Loucy (cell line): ENCODE data around the gene ZNF430.

ENCODE experiments used
- H2AFZ ChIP-seq: fragments of 200-600 bp; sonication (generic); 2 replicates; pipeline ENCODE4 v1.6.0; 2016; ENCODE audit warnings: antibody characterized with exemption, mild to moderate bottlenecking, low read length, moderate library complexity
- H3F3A ChIP-seq: fragments of 200-600 bp; 2 replicates; pipeline ENCODE4 v1.6.0; 2016; ENCODE audit warnings: antibody characterized with exemption, low read depth, mild to moderate bottlenecking
- H3K27me3 ChIP-seq: fragments of 200-600 bp; sonication (generic); 2 replicates; pipeline ENCODE4 v1.6.1; 2014; ENCODE audit warnings: low read length, mild to moderate bottlenecking; ENCODE audit not compliant: insufficient read depth, poor library complexity, severe bottlenecking
- H3K36me3 ChIP-seq: fragments of 200-600 bp; sonication (generic); 2 replicates; pipeline ENCODE4 v1.6.1; 2016; ENCODE audit warnings: low read length; ENCODE audit not compliant: insufficient read depth
- H3K4me1 ChIP-seq: fragments of 200-600 bp; sonication (generic); 2 replicates; pipeline ENCODE4 v1.5.1; 2014; ENCODE audit warnings: low read length, mild to moderate bottlenecking; ENCODE audit not compliant: insufficient read depth, poor library complexity, severe bottlenecking
- H3K4me2 ChIP-seq: fragments of 200-600 bp; sonication (generic); 2 replicates; pipeline ENCODE4 v1.6.0; 2014; ENCODE audit warnings: antibody characterized with exemption, low read length, low read depth, mild to moderate bottlenecking; ENCODE audit not compliant: poor library complexity, severe bottlenecking
- H3K4me3 ChIP-seq: fragments of 200-600 bp; sonication (generic); 2 replicates; pipeline ENCODE4 v1.5.1; 2014; ENCODE audit warnings: low read length, mild to moderate bottlenecking, mixed read lengths; ENCODE audit not compliant: poor library complexity, severe bottlenecking
- H3K79me2 ChIP-seq: fragments of 200-600 bp; sonication (generic); 2 replicates; pipeline ENCODE4 v1.6.1; 2014; ENCODE audit warnings: low read length; ENCODE audit not compliant: insufficient read depth
- H3K9ac ChIP-seq: fragments of 200-600 bp; sonication (generic); 2 replicates; pipeline ENCODE4 v1.6.0; 2014; ENCODE audit warnings: mild to moderate bottlenecking, low read depth, low read length, moderate library complexity; ENCODE audit not compliant: poor library complexity, severe bottlenecking
- H3K9me2 ChIP-seq: fragments of 200-600 bp; sonication (generic); replicated peaks from 2 replicates; pipeline ENCODE4 v1.6.1; 2016; ENCODE audit warnings: low read depth, low read length, mixed read lengths
- H3K9me3 ChIP-seq: fragments of 200-600 bp; sonication (generic); 2 replicates; pipeline ENCODE4 v1.6.1; 2014; ENCODE audit warnings: mild to moderate bottlenecking, antibody characterized with exemption, low read length, low read depth; ENCODE audit not compliant: insufficient read depth
- H4K20me1 ChIP-seq: fragments of 200-600 bp; sonication (generic); 2 replicates; pipeline ENCODE4 v1.6.0; 2014; ENCODE audit warnings: antibody characterized with exemption, low read length, mild to moderate bottlenecking; ENCODE audit not compliant: insufficient read depth, poor library complexity, severe bottlenecking
- CTCF ChIP-seq: fragments of 200-600 bp; sonication (generic); conservative IDR thresholded peaks from 2 replicates; pipeline ENCODE4 v1.5.1; 2014; ENCODE audit warnings: mild to moderate bottlenecking, antibody characterized with exemption, low read length
- EZH2phosphoT487 ChIP-seq: fragments of 200-600 bp; IDR thresholded peaks from 2 replicates; pipeline ENCODE4 v1.6.1; 2018; ENCODE audit warnings: antibody characterized with exemption, mild to moderate bottlenecking, moderate library complexity, borderline replicate concordance

ZNF430 gene

DNA sequence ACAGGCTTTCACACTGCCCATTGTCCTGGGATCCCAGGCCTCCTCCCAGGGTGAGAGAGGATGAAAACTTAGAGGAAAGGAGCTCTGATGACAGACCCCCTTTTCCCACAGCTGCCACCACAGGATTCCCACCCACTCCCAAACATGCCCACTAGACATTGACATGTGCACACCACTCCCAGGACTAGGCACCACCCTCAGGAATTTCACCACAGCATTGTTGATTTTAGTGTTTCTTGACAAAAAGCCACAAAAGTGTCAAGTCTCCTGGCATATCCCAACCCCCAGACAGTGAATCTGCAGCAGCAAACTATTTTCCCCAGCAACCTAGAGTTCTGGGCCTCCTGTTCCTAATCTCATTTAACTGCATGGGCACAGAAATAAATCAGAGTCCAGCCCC, 71.7 kb downstream of the ZNF430 start:
- Histone ChIP-seq H3K4me1 (peaks cover 9% of the 10 kb centered on the region), H3K27me3 (no peaks in the 10 kb centered on the region), H3K36me3 (peaks cover 9% of the 10 kb centered on the region; the same call in 1 of the 2 replicates), H3K4me2 (no peak overlapping the region), H3K9me3 (no peaks in the 10 kb centered on the region), H3F3A (no peaks in the 10 kb centered on the region), H3K79me2 (peaks cover 35% of the 10 kb centered on the region), H3K4me3 (no peak overlapping the region), H4K20me1 (peaks cover 6% of the 10 kb centered on the region), H2AFZ (no peak overlapping the region), H3K9me2 (no peaks in the 10 kb centered on the region), H3K9ac (no peak overlapping the region)
- TF ChIP-seq CTCF, result no peak
- no peak for TF ChIP-seq EZH2phosphoT487

DNA sequence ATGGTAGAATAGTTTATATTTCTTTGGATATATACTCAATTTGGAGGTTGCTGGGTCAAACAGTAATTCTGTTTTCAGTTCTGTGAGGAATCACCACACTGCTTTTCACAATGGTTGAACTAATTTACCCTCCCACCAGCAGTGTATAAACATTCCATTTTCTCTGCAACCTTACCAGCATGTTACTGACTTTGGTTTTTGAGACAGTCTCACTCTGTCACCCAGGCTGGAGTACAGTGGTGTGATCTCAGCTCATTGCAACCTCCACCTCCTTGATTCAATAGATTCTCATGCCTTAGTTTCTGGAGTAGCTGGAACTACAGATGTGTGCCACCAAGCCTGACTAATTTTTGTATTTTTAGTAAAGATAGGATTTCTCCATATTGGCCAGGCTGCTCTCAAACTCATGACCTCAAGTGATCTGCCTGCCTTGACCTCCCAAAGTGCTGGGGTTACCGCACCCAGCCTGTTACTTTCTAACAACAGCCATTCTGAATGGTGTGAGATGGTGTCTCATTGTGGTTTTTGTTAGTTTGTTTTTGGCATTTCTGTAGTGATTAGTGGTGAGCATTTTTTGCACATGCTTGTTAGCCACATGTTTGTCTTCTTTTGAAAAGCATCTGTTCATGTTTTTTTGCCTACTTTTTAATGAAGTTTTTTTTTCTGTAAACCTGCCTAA, 74.0 kb downstream of the ZNF430 start:
- no peak for TF ChIP-seq EZH2phosphoT487
- Histone ChIP-seq H4K20me1 (no peaks in the 10 kb centered on the region), H3K4me2 (no peak overlapping the region), H3K9me2 (no peaks in the 10 kb centered on the region), H2AFZ (no peak overlapping the region), H3K79me2 (peaks cover 20% of the 10 kb centered on the region; the same call in 1 of the 2 replicates), H3K4me3 (no peak overlapping the region), H3F3A (no peaks in the 10 kb centered on the region), H3K36me3 (peaks cover 12% of the 10 kb centered on the region; the same call in 1 of the 2 replicates), H3K9me3 (no peaks in the 10 kb centered on the region), H3K27me3 (no peaks in the 10 kb centered on the region), H3K4me1 (peaks cover 4% of the 10 kb centered on the region), H3K9ac (no peak overlapping the region)

DNA sequence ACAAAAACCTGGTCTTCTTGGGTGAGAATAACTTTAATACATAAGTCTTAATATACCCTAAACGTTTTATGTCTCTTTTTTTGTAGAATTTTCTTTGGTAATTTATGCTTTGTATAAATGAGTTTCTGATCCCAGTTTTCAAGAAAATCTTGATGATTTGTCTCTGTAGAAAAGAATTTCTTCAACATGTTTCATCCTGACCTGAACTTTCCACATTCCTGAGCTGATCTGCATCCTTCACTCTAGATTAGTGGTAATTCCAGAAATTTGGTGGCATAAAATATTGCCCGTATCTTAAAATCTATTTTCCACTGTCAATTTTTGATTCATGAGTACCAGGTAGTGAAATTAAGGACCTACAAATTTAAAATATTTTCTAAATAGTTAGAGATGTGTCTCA, 77.8 kb downstream of the ZNF430 start:
- Histone ChIP-seq H4K20me1 (no peaks in the 10 kb centered on the region), H3K4me3 (no peak overlapping the region), H3K79me2 (peaks cover 20% of the 10 kb centered on the region; the same call in 1 of the 2 replicates), H3K9ac (no peak overlapping the region), H3F3A (no peaks in the 10 kb centered on the region), H3K9me3 (no peaks in the 10 kb centered on the region), H3K36me3 (peaks cover 28% of the 10 kb centered on the region), H3K9me2 (no peaks in the 10 kb centered on the region), H3K4me2 (no peak overlapping the region), H3K27me3 (no peaks in the 10 kb centered on the region), H2AFZ (no peak overlapping the region), H3K4me1 (no peaks in the 10 kb centered on the region)
- TF ChIP-seq EZH2phosphoT487, result no peak
- TF ChIP-seq CTCF, result no peak
